ENCODE results near the gene VPS37C.
"Not testable (repeated sequence)": the region's sequence is repeated elsewhere in the genome, so short reads cannot be mapped to it uniquely, and the experiment has no call there.

VPS37C gene

DNA sequence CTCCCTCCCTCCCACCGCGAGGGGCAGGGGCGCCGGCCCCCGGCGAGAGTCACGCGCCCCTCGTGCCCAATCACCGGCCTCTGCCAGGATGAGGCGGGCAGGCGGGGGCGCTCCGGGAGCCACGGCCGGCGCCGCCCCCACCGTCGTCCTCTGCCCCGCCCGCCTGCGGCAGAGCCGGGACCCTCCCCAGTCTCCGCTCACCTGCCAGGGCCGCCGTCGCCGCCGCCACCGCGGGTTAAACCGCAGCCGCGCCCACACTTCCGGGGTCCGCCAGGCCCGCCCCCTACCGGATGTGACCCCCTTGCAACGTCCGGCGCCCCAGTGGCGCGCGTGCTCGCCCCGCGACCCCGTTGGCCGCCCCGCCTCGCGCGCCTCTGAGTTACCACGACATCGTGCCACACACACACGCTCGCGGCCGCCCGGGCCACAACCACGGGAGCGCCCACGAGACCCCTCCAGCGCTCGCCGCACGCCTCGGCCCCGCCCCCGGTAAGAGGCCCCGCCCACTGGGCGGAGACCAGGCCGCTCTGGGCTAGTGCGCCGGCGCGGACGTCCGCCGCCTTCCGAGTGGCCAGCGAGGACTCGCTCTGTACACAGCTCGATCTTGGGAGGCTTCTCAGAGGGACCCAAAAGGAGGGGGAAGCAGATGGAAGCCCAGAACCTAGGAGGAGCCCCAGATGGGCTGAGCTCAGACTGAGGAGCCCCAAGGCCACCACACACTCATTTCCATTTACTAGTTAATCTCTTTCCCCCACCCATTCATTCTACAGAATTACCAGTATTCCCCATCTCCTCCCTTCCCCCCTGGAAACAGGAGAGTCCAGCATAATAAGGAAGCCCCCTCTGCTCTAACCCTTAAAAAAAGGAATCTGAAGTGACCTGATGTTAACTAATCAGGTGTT lies at the start of gene VPS37C:
Gene VPS37C (minus strand): TSS at position 237 of the 902 bp plus-strand sequence. CDS start 22,597 bp downstream, outside the sequence.
- peak within 1 kb of the TSS; percentile 67 for H3K4me3 ChIP-seq (ENCODE audit: low read depth, low read length)
- TF ChIP-seq, protein P1, sequence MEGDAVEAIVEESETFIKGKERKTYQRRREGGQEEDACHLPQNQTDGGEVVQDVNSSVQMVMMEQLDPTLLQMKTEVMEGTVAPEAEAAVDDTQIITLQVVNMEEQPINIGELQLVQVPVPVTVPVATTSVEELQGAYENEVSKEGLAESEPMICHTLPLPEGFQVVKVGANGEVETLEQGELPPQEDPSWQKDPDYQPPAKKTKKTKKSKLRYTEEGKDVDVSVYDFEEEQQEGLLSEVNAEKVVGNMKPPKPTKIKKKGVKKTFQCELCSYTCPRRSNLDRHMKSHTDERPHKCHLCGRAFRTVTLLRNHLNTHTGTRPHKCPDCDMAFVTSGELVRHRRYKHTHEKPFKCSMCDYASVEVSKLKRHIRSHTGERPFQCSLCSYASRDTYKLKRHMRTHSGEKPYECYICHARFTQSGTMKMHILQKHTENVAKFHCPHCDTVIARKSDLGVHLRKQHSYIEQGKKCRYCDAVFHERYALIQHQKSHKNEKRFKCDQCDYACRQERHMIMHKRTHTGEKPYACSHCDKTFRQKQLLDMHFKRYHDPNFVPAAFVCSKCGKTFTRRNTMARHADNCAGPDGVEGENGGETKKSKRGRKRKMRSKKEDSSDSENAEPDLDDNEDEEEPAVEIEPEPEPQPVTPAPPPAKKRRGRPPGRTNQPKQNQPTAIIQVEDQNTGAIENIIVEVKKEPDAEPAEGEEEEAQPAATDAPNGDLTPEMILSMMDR (IDR thresholded peaks at IDR 0.05; ENCODE audit: low read depth, low read length) = no peak
- in situ Hi-C loops (cut with HindIII; ENCODE audit: low sequenced_read_pairs) = no loop called here
- DNase-seq (ENCODE audit: low read depth, low spot score) = peak; percentile 84

DNA sequence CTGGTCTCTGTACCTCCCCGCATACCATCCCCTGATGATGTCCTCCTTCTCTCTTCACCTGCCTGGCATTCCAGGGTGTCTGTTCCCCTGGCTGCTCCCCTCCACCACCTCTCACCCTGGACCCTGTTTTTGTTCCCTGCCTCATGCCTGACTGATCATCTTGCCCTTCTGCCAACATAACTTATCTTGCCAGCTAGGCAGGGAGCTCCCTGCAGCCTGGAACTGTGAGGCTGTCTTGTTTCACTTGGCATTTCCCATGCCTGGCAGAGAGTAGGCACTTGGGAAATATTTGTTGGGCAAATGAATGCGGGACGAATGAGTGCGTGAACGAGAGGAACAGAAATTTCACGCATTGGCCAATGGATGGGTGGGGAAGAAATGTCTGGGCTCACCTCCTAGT lies 49.4 kb upstream of the VPS37C start:
- in situ Hi-C loops (cut with HindIII; ENCODE audit: low sequenced_read_pairs); H3K4me3 ChIP-seq (ENCODE audit: low read depth, low read length); DNase-seq (ENCODE audit: low read depth, low spot score): not testable (repeated sequence)

DNA sequence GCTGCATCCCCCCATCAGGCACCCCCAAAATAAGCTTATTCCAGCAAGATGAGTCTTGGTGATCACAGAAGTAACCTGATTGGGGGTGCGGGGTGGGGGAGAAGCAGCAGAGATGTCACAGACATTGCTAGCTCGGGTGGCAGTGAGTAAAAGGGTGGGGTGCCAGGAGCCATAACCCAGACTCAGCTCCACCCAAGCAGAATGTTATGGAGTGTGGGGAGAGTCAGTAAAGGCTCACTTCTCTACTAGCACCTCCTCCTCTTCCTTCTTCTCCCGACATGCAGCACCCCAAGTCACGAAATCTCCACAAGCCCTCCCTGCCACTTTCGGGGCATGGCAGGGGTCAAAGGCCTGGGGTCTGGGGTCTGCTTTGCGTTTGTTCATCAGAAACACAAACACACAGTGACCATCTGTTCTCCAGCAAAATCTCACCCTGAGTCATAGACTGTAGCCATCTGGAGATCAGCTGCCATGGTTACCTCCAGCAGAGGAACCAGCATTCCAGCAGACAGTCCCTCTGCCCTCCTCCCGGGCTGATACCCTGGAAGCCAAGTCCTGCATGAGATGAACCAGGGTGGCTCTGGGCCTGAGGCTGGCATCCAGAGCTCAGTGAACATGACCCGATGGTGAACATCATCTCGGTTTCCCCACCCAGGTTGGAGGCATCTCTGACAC lies 46.5 kb upstream of the VPS37C start:
- DNase-seq (ENCODE audit: low read depth, low spot score); H3K4me3 ChIP-seq (ENCODE audit: low read depth, low read length); in situ Hi-C loops (cut with HindIII; ENCODE audit: low sequenced_read_pairs): not testable (repeated sequence)

DNA sequence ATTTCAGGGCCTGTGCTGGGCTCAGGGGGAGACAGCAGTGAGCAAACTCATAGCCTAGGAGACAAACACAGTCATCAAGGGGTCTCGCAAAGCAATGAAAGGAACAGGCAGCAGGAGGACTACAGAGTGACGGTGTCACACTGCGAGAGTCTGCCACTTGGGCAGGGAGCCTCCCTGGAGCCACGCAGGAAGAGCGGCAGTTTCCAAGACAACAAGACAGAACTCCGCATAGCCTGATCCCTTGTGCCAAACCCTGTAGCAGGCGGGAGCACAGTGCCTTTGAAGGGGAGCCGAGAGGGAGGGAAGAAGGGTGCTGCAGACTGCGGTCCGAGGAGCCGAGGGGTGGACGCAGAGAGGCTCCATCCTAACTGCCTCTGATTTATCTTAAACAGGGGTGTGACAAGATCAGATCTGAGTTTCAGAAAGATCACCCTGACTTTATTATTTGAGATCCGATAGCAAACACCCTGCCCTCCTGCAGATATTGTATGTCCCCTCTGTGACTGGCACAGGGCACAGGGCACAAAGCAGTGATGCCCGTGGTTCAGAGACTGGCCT lies 43.4 kb upstream of the VPS37C start:
- in situ Hi-C loops (cut with HindIII; ENCODE audit: low sequenced_read_pairs); DNase-seq (ENCODE audit: low read depth, low spot score); H3K4me3 ChIP-seq (ENCODE audit: low read depth, low read length): not testable (repeated sequence)

DNA sequence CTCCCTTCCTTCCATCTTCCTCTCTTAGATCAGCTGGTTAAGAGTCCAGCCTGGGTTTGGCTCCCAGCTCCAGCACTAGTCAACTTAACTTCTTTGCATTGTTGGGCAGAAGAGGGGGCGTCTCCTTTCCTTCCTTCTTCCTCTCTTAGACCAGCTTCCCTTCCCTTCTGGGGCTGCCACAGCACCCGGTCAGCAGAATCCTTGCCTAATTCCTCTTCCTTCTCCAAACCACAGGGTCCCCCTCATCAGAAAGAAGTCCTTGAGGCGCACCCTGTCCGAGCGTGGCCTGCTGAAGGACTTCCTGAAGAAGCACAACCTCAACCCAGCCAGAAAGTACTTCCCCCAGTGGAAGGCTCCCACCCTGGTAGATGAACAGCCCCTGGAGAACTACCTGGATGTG lies 42.6 kb upstream of the VPS37C start:
- in situ Hi-C loops (cut with HindIII; ENCODE audit: low sequenced_read_pairs); DNase-seq (ENCODE audit: low read depth, low spot score); H3K4me3 ChIP-seq (ENCODE audit: low read depth, low read length): not testable (repeated sequence)

DNA sequence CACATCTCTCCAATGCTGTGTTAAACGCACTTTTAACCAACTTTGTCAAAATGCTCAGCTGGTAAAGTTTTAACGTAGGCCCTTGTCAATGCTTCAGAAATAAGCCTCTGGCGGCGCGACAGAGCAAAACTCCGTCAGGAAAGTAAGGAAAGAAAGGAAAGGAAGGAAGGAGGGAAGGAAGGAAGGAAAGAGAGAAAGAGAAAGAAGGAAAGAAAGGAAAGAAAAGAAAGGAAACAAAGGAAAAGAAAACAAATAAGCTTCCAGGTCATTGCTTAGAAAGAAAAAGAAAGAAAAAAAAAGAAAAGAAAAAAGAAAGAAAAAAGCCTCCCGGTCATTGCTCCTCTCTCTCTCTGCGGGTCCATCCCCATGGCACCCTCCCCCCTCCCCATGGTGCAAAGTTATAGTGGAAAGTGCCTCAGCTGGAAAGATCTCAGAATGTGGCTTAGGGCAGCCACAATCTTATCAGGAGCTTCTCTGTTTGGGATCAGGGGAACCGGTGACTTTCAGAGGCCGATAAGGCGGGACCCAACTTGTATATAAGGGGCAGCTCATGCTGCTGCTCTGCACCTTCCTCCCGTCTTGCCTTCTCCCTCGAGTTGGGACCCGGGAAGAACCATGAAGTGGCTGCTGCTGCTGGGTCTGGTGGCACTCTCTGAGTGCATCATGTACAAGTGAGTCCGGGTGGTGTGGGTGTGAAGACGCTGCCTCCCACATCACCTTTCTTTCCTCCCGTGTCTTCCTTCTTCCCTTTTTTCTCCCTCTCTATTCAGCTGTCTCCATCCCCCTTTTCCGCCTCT lies 41.9 kb upstream of the VPS37C start, which contains the start of gene PGA3:
Gene PGA3 (plus strand): TSS at position 566 of the 797 bp plus-strand sequence. CDS start 50 bp downstream, at position 616.
- in situ Hi-C loops (cut with HindIII; ENCODE audit: low sequenced_read_pairs); H3K4me3 ChIP-seq (ENCODE audit: low read depth, low read length); DNase-seq (ENCODE audit: low read depth, low spot score): not testable (repeated sequence)

DNA sequence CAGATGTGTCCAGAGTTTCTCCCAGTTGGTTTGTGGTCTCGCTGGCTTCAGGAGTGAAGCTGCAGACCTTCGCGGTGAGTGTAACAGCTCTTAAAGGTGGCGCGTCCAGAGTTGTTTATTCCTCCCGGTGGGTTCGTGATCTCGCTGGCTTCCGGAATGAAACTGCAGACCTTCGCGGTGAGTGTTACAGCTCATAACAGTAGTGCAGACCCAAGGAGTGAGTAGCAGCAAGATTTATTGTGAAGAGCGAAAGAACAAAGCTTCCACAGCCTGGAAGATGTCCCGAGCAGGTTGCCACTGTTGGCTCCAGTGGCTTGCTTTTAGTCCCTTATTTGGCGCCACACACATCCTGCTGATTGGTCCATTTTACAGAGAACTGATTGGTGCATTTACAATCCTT lies 40.2 kb upstream of the VPS37C start:
- TF ChIP-seq, protein P1 (IDR thresholded peaks at IDR 0.05; ENCODE audit: low read depth, low read length) = no peak
- H3K4me3 ChIP-seq (ENCODE audit: low read depth, low read length) = no peak overlapping the region
- no peak for DNase-seq (ENCODE audit: low read depth, low spot score)
- in situ Hi-C loops (cut with HindIII; ENCODE audit: low sequenced_read_pairs) = no loop called here

DNA sequence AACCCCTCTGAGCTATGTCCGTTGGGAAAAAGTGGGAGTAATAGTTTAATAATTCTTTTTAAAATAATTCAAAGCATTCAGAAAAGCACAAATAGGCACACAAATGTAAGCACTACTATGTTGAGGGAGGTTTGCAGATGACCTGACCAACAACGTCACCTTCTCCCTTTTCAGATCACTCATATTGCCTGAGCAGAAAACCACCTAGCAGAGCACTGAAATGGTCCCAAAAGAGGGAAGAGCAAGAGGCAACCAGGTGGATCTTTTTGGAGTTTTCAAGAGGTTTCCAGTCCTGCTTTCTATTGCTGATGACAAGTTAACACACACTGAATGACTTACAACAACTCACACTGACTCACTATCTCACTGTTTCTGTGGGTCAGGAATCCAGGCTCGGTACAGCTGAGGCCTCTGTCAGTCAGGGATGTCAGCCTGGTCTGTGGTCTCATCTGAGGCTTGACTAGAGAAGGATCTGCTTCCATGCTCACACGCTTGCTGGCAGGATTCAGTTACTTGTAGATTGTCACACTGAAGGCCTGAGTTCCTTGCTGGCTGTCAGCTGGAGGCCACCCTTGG lies 37.8 kb upstream of the VPS37C start:
- no peak for DNase-seq (ENCODE audit: low read depth, low spot score)
- in situ Hi-C loops (cut with HindIII; ENCODE audit: low sequenced_read_pairs) = no loop called here
- no peak overlapping the region for H3K4me3 ChIP-seq (ENCODE audit: low read depth, low read length)
- TF ChIP-seq, protein P1 (IDR thresholded peaks at IDR 0.05; ENCODE audit: low read depth, low read length) = no peak
